Thyroid gland (tissue), 4 donors: ENCODE measurements around the gene LINC01488.

Experiments
- POLR2A ChIP-seq, 2 donors: fragments of 450-650 bp; IDR thresholded peaks; one replicate each; pipeline ENCODE4 v1.6.1; 2017; ENCODE audit warnings: antibody characterized with exemption in 2 of 2, mild to moderate bottlenecking in 2 of 2, moderate library complexity in 1 of 2
- TF ChIP-seq, protein P1 (sequence below), 6 experiments: fragments of 200-600 bp in 3 of 6; fragments of 450-650 bp in 3 of 6; sonication (generic) in 3 of 6; IDR thresholded peaks; one replicate each; pipeline ENCODE4 v1.5.1; 2016 to 2019; ENCODE audit warnings: antibody characterized with exemption in 6 of 6, mild to moderate bottlenecking in 2 of 6, inconsistent platforms in 1 of 6, moderate library complexity in 1 of 6

DNA sequence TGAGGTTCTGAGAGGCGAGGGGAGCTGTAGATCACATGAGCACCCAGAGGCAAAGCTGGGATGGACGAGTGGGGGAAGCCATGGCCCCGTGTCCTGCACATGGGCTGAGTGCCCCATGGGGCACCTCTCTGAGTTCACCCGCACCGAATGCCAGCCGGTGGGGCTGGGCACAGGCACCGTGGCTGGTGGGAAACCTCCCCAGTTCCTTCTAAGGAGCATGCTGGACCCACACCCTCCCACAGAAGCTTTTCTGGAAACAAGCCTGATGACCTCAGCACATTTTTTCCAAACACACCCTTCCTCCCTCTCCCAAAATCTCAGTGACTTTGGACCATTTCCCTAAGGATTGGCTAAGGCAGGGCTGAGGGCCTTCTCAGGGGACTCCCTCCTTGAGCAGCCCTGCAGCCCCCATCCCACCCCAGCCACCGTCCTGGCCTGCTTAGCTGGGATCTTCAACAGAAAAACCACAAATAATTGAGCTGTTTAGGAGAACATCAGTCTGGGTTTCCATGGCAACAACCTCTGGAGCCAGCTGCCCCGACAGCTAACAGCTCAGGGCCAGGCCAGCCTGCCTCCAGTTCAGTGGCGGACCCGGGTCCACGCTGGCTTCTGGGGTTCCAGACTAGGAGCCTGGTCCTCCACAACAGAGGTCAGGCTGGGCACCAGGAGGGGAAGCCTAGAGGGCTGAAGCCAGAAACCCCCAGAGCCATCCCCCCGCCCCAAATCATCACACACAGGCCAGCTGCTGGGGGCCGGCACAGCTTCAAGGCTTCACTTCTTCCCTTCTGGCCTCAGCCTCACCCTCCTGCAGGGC is 18.1 kb upstream of the LINC01488 start:
- TF ChIP-seq, protein P1, sequence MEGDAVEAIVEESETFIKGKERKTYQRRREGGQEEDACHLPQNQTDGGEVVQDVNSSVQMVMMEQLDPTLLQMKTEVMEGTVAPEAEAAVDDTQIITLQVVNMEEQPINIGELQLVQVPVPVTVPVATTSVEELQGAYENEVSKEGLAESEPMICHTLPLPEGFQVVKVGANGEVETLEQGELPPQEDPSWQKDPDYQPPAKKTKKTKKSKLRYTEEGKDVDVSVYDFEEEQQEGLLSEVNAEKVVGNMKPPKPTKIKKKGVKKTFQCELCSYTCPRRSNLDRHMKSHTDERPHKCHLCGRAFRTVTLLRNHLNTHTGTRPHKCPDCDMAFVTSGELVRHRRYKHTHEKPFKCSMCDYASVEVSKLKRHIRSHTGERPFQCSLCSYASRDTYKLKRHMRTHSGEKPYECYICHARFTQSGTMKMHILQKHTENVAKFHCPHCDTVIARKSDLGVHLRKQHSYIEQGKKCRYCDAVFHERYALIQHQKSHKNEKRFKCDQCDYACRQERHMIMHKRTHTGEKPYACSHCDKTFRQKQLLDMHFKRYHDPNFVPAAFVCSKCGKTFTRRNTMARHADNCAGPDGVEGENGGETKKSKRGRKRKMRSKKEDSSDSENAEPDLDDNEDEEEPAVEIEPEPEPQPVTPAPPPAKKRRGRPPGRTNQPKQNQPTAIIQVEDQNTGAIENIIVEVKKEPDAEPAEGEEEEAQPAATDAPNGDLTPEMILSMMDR (IDR thresholded peaks at IDR 0.05) = no peak
- TF ChIP-seq POLR2A (IDR thresholded peaks at IDR 0.05) = no peak
